Spleen (tissue), 7 donors: ENCODE results near the gene BACE1-AS.

Experiments used
- POLR2A ChIP-seq, 3 donors: fragments of 450-650 bp; IDR thresholded peaks; one replicate each; pipeline ENCODE4 v1.5.1; 2017; ENCODE audit warnings: antibody characterized with exemption in 3 of 3, mild to moderate bottlenecking in 1 of 3
- POLR2AphosphoS5 ChIP-seq, 3 donors: sonication (generic); formaldehyde crosslinking; IDR thresholded peaks; one replicate each; pipeline ENCODE4 v1.5.1; 2017; ENCODE audit warnings: antibody characterized with exemption in 3 of 3
- TF ChIP-seq, protein P1 (sequence below), 11 experiments: fragments of 200-600 bp in 7 of 11; fragments of 450-650 bp in 4 of 11; sonication (generic) in 4 of 11; IDR thresholded peaks in 8 of 11; conservative IDR thresholded peaks in 3 of 11; 1 replicate in 7 of 11; 2 replicates in 4 of 11; pipeline versions ENCODE4 v1.4.0 to v1.8.0; 2016 to 2021; ENCODE audit warnings: antibody characterized with exemption in 11 of 11, inconsistent platforms in 4 of 11, mild to moderate bottlenecking in 1 of 11
- donor health status: DM: no; HTN: no; CAD: no; lungs with moderate emphysema.
- donor health status: DM: no; HTN: no; CAD: no.
- donor health status: DM: no; HTN: no; CAD: no.

DNA sequence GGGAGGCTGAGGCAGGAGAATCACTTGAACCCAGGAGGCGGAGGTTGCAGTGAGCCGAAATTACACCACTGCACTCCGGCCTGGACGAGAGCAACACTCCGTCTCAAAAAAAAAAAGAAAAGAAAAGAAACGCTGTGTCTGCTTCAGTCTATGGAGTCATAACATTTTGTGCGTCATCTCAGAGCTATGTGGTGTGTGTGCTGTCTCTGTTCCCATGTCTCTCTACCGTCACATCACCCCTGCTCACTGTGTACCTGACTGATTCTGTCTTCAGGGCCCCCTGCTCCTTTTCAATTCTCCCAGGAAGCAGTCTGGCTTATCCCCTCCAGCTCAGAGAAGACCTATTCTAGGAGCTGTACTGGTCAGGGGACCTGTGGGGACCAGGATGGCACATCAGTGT lies 7.0 kb downstream of the BACE1-AS start:
- TF ChIP-seq, protein P1, sequence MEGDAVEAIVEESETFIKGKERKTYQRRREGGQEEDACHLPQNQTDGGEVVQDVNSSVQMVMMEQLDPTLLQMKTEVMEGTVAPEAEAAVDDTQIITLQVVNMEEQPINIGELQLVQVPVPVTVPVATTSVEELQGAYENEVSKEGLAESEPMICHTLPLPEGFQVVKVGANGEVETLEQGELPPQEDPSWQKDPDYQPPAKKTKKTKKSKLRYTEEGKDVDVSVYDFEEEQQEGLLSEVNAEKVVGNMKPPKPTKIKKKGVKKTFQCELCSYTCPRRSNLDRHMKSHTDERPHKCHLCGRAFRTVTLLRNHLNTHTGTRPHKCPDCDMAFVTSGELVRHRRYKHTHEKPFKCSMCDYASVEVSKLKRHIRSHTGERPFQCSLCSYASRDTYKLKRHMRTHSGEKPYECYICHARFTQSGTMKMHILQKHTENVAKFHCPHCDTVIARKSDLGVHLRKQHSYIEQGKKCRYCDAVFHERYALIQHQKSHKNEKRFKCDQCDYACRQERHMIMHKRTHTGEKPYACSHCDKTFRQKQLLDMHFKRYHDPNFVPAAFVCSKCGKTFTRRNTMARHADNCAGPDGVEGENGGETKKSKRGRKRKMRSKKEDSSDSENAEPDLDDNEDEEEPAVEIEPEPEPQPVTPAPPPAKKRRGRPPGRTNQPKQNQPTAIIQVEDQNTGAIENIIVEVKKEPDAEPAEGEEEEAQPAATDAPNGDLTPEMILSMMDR (IDR thresholded peaks at IDR 0.05 in 8 of 11, conservative IDR thresholded peaks at IDR 0.05 in 3 of 11), result no peak
- TF ChIP-seq POLR2A (IDR thresholded peaks at IDR 0.05) (no peak), POLR2AphosphoS5 (IDR thresholded peaks at IDR 0.05) (no peak)
